ENCODE data around the gene SYT1. TPM values are rescaled to one million over a fixed set of nuclear protein-coding genes. Genes with fewer than 3 reads are reported as not detected.

Gene SYT1
- total and polyA plus RNA-seq, 2 of the 8 experiments (the other 6 are each of a cell fraction or from before 2014, with no cell fraction given) = 11.0 to 34.6 TPM

GRCh38 chr12:79415746-79416435, 551.3 kb downstream of the SYT1 start:
- 74% methylated on average over 5 of the region's 5 CpGs; no CpG with 5 or more reads in 1 of the 2 experiments for WGBS, 2 experiments (ENCODE audit: extremely low coverage in 1 of 2, insufficient coverage in 1 of 2, insufficient read length in 1 of 2, insufficient replicate concordance in 2 of 2, low coverage in 1 of 2, low lambda C conversion rate in 2 of 2, missing lambda C conversion rate in 1 of 2)
- Histone ChIP-seq H2BK15ac (ENCODE audit: low read length) (no peak overlapping the region), H4K5ac (ENCODE audit: insufficient read length, low read depth, low read length) (peak overlapping the region; percentile 6), H3K4ac (replicated peaks; ENCODE audit: insufficient read length, low read depth, low read length) (no peak overlapping the region), H3K4me2 (ENCODE audit: insufficient read depth in 1 of 2, low read depth in 2 of 2, low read length in 2 of 2) (no peak overlapping the region; a peak in 1 of 4 replicates), H3K23ac (ENCODE audit: insufficient read length) (no peak overlapping the region), H2BK5ac (ENCODE audit: low read depth, low read length) (0 out of 2 replicates have a peak overlapping the region, but pooled peaks have one; percentile 3), H2AFZ (ENCODE audit: low read length) (no peak overlapping the region), H2BK20ac (ENCODE audit: low read length) (0 out of 2 replicates have a peak overlapping the region, but pooled peaks have one; percentile 15), H3K18ac (ENCODE audit: extremely low read depth, low read length) (peak overlapping the region; percentile 19; the same call in 1 of the 2 replicates), H3K23me2 (ENCODE audit: low read depth, low read length) (no peaks in the 10 kb centered on the region), H3K9me3 (ENCODE audit: insufficient read depth in 2 of 2, low read depth in 1 of 2, low read length in 1 of 2) (no peaks in the 10 kb centered on the region), H2AK5ac (ENCODE audit: low read depth, low read length) (no peak overlapping the region; the same call in 1 of the 2 replicates), H4K91ac (replicated peaks; ENCODE audit: insufficient read length, low read length) (no peak overlapping the region), H3K36me3 (ENCODE audit: control insufficient read depth in 2 of 4, insufficient read depth in 4 of 4, low read length in 3 of 4) (no peaks in the 10 kb centered on the region), H3K27me3 (replicated peaks in 1 of 4; ENCODE audit: control insufficient read depth in 3 of 4, extremely low read depth in 1 of 4, insufficient read depth in 3 of 4, low read length in 3 of 4) (no peaks in the 10 kb centered on the region), H2BK120ac (replicated peaks; ENCODE audit: low read depth, low read length) (no peak overlapping the region), H4K20me1 (replicated peaks in 1 of 2; ENCODE audit: control insufficient read depth in 1 of 2, insufficient read depth in 2 of 2, low read length in 2 of 2) (no peaks in the 10 kb centered on the region), H3K56ac (replicated peaks; ENCODE audit: insufficient read length, low read depth, low read length) (no peak overlapping the region), H3K9ac (replicated peaks in 1 of 4; ENCODE audit: extremely low read depth in 1 of 4, low read depth in 3 of 4, low read length in 3 of 4) (no peak overlapping the region), H2BK12ac (ENCODE audit: low read depth, low read length) (no peak overlapping the region), H3K79me2 (ENCODE audit: control insufficient read depth in 1 of 2, insufficient read depth in 2 of 2, low read length in 2 of 2) (no peaks in the 10 kb centered on the region), H3K79me1 (ENCODE audit: low read depth, low read length) (no peaks in the 10 kb centered on the region), H4K8ac (ENCODE audit: extremely low read depth, insufficient read depth, low read length) (no peak overlapping the region), H3K4me3 (ENCODE audit: extremely low read depth in 1 of 4, insufficient read depth in 2 of 4, low read depth in 3 of 4, low read length in 4 of 4) (no peak overlapping the region), H3K4me1 (replicated peaks in 1 of 4; ENCODE audit: control insufficient read depth in 3 of 4, insufficient read depth in 4 of 4, low read length in 3 of 4) (peaks cover 0 to 12% (median 9%) of the 10 kb centered on the region in 4 experiments; a peak in 4 of 7 replicates), H3K27ac (ENCODE audit: low read depth, low read length) (no peak overlapping the region; the same call in 1 of the 2 replicates), H3K14ac (ENCODE audit: insufficient read length) (no peak overlapping the region)
- ChIA-PET POLR2A (ENCODE audit: partially characterized antibody) (interaction anchor here (1.4 kb wide), 1 partner anchor 16 kb away, joined by 4 read pairs; no protein-coding TSS in a partner anchor), CTCF (ENCODE audit: partially characterized antibody) (interaction anchor here (1.8 kb wide), 1 partner anchor 132 kb away, joined by 5 read pairs; no protein-coding TSS in a partner anchor)
- no peak for DNase-seq (ENCODE audit: low read depth in 1 of 2, low spot score in 2 of 2)
- peak; percentile 86 for FAIRE-seq
- peak; percentile 77 for TF ChIP-seq USF2 (IDR thresholded peaks at IDR 0.05; ENCODE audit: low read length)
- no peak for TF ChIP-seq HDAC2 (IDR thresholded peaks at IDR 0.05; ENCODE audit: borderline replicate concordance in 1 of 2, low read depth in 2 of 2, low read length in 2 of 2)
- peak; percentile 39; the same call in 1 of the 2 replicates for TF ChIP-seq MAFK (IDR thresholded peaks at IDR 0.05; ENCODE audit: low read depth, low read length)

All from H1 (cell line).